ENCODE data around the gene MAOB. TPM values are rescaled to one million over a fixed set of nuclear protein-coding genes. Genes with fewer than 3 reads are reported as not detected.

Gene MAOB
- total and polyA plus RNA-seq, 2 donors (not counting 1 experiment from before 2014, with no cell fraction given): not detected

DNA sequence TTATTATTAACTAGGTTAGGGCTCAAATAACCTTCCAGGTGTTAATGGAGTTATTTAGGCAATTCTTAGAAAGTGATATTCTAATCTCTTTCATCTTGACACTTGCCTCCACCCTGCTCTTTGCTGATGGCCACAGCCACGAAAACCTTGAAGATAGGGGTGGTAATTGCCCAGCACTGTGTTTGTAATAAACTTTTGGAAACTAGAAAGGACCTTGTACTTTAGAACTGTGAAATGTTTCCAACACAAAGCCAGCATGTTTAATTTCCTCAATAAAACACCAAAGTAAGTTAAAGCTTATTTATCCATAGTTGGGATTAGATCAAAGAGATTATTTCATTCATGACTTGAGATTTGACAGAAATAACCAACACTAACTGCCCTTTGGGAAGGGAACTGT, 147.8 kb downstream of the MAOB start:
- H3K9me3 Mint-ChIP-seq (ENCODE audit: insufficient read depth): no peaks in the 10 kb centered on the region
- Histone ChIP-seq H3K4me1 (ENCODE audit: control insufficient read depth in 2 of 2, insufficient read depth in 2 of 2, low read length in 2 of 2) (no peaks in the 10 kb centered on the region), H3K27me3 (replicated peaks in 1 of 4; ENCODE audit: control extremely low read depth in 1 of 4, control insufficient read depth in 3 of 4, insufficient read depth in 4 of 4, low read length in 3 of 4) (no peaks in the 10 kb centered on the region), H3K79me2 (ENCODE audit: control insufficient read depth, insufficient read depth, low read length) (no peaks in the 10 kb centered on the region), H3K9me3 (ENCODE audit: control extremely low read depth in 1 of 3, control insufficient read depth in 2 of 3, insufficient read depth in 1 of 3, low read length in 2 of 3) (no peaks in the 10 kb centered on the region), H3K9ac (ENCODE audit: low read length) (no peak overlapping the region), H3K4me2 (replicated peaks; ENCODE audit: low read depth, low read length, poor library complexity, severe bottlenecking) (no peak overlapping the region), H3K4me3 (ENCODE audit: control extremely low read depth in 1 of 5, extremely low read depth in 1 of 5, insufficient read depth in 1 of 5, low read depth in 2 of 5, low read length in 4 of 5) (no peak overlapping the region), H3K27ac (ENCODE audit: low read length in 2 of 2) (no peak overlapping the region), H3K36me3 (replicated peaks in 1 of 2; ENCODE audit: control extremely low read depth in 1 of 2, control insufficient read depth in 1 of 2, extremely low read depth in 1 of 2, insufficient read depth in 2 of 2, low read length in 1 of 2) (no peaks in the 10 kb centered on the region), H4K20me1 (ENCODE audit: control insufficient read depth, insufficient read depth, low read length, poor library complexity, severe bottlenecking) (no peaks in the 10 kb centered on the region), H2AFZ (ENCODE audit: insufficient read depth, low read depth, low read length, poor library complexity, severe bottlenecking) (no peak overlapping the region)
- WGBS (ENCODE audit: insufficient coverage): no CpG with 5 or more reads among the region's 1 CpG
- ChIA-PET POLR2A (no interaction called here), CTCF (no interaction called here)
- H3K4me1 Mint-ChIP-seq: no peaks in the 10 kb centered on the region
- DNase-seq (no peak), ATAC-seq (ENCODE audit: low read depth) (no peak)
- H3K27ac Mint-ChIP-seq: no peak overlapping the region
- peaks cover 6% of the 10 kb centered on the region for H3K27me3 Mint-ChIP-seq
- intact Hi-C loops (cut with micrococcal nuclease): no loop called here
- H3K4me3 Mint-ChIP-seq: no peak overlapping the region
- TF ChIP-seq, protein P1, sequence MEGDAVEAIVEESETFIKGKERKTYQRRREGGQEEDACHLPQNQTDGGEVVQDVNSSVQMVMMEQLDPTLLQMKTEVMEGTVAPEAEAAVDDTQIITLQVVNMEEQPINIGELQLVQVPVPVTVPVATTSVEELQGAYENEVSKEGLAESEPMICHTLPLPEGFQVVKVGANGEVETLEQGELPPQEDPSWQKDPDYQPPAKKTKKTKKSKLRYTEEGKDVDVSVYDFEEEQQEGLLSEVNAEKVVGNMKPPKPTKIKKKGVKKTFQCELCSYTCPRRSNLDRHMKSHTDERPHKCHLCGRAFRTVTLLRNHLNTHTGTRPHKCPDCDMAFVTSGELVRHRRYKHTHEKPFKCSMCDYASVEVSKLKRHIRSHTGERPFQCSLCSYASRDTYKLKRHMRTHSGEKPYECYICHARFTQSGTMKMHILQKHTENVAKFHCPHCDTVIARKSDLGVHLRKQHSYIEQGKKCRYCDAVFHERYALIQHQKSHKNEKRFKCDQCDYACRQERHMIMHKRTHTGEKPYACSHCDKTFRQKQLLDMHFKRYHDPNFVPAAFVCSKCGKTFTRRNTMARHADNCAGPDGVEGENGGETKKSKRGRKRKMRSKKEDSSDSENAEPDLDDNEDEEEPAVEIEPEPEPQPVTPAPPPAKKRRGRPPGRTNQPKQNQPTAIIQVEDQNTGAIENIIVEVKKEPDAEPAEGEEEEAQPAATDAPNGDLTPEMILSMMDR (IDR thresholded peaks at IDR 0.05): no peak
- no peak for TF ChIP-seq EZH2 (IDR thresholded peaks at IDR 0.05; ENCODE audit: borderline replicate concordance, insufficient read depth, low read depth, low read length, poor library complexity, severe bottlenecking)

DNA sequence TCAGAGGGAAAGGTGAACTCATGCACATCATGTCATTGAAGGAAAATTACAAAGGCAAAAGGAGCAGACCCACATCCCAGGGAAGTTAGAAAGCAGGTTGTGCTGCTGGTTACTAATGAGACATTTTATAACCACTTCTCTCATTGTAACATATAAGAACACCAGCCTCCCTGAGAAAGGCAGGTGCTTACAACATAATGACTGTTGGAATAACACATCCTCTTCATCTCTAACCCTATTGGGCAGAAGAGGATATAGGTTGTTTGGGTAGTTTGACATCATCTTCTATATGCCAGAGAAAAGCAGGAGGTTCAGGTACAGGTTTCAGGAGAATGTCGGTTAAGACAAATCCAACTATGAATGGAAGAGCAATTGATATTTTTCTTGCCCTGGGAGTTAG, 148.6 kb downstream of the MAOB start:
- WGBS (ENCODE audit: insufficient coverage): no CpG with 5 or more reads among the region's 1 CpG

More for the DNA sequence above, 148.6 kb downstream of the MAOB start:
- Mint-ChIP-seq H3K27ac (no peak overlapping the region), H3K4me1 (no peaks in the 10 kb centered on the region), H3K9me3 (ENCODE audit: insufficient read depth) (no peaks in the 10 kb centered on the region), H3K27me3 (peaks cover 7% of the 10 kb centered on the region), H3K4me3 (no peak overlapping the region)
- ChIA-PET POLR2A (no interaction called here), CTCF (no interaction called here)
- no peak for DNase-seq
- Histone ChIP-seq H4K20me1 (ENCODE audit: control insufficient read depth, insufficient read depth, low read length, poor library complexity, severe bottlenecking) (no peaks in the 10 kb centered on the region), H3K4me1 (ENCODE audit: control insufficient read depth in 2 of 2, insufficient read depth in 2 of 2, low read length in 2 of 2) (no peaks in the 10 kb centered on the region), H2AFZ (ENCODE audit: insufficient read depth, low read depth, low read length, poor library complexity, severe bottlenecking) (no peak overlapping the region), H3K79me2 (ENCODE audit: control insufficient read depth, insufficient read depth, low read length) (no peaks in the 10 kb centered on the region), H3K9me3 (ENCODE audit: control extremely low read depth in 1 of 3, control insufficient read depth in 2 of 3, insufficient read depth in 1 of 3, low read length in 2 of 3) (no peaks in the 10 kb centered on the region), H3K4me2 (replicated peaks; ENCODE audit: low read depth, low read length, poor library complexity, severe bottlenecking) (no peak overlapping the region), H3K4me3 (ENCODE audit: control extremely low read depth in 1 of 5, extremely low read depth in 1 of 5, insufficient read depth in 1 of 5, low read depth in 2 of 5, low read length in 4 of 5) (no peak overlapping the region), H3K9ac (ENCODE audit: low read length) (no peak overlapping the region), H3K27me3 (replicated peaks in 1 of 4; ENCODE audit: control extremely low read depth in 1 of 4, control insufficient read depth in 3 of 4, insufficient read depth in 4 of 4, low read length in 3 of 4) (no peaks in the 10 kb centered on the region), H3K36me3 (replicated peaks in 1 of 2; ENCODE audit: control extremely low read depth in 1 of 2, control insufficient read depth in 1 of 2, extremely low read depth in 1 of 2, insufficient read depth in 2 of 2, low read length in 1 of 2) (no peaks in the 10 kb centered on the region), H3K27ac (ENCODE audit: low read length in 2 of 2) (no peak overlapping the region)
- ATAC-seq (ENCODE audit: low read depth): no peak
- intact Hi-C loops (cut with micrococcal nuclease): no loop called here
- no peak for TF ChIP-seq EZH2 (IDR thresholded peaks at IDR 0.05; ENCODE audit: borderline replicate concordance, insufficient read depth, low read depth, low read length, poor library complexity, severe bottlenecking)
- TF ChIP-seq, protein P1 (IDR thresholded peaks at IDR 0.05): no peak

Measured in B cell (primary cell).